NCI-H2029 (cell line): ENCODE data around the gene BAIAP3.

ENCODE experiments used
- DNase-seq: peaks from one replicate; lab custom pipeline; 2025; lab: John Stamatoyannopoulos, UW

The BAIAP3 gene

DNA sequence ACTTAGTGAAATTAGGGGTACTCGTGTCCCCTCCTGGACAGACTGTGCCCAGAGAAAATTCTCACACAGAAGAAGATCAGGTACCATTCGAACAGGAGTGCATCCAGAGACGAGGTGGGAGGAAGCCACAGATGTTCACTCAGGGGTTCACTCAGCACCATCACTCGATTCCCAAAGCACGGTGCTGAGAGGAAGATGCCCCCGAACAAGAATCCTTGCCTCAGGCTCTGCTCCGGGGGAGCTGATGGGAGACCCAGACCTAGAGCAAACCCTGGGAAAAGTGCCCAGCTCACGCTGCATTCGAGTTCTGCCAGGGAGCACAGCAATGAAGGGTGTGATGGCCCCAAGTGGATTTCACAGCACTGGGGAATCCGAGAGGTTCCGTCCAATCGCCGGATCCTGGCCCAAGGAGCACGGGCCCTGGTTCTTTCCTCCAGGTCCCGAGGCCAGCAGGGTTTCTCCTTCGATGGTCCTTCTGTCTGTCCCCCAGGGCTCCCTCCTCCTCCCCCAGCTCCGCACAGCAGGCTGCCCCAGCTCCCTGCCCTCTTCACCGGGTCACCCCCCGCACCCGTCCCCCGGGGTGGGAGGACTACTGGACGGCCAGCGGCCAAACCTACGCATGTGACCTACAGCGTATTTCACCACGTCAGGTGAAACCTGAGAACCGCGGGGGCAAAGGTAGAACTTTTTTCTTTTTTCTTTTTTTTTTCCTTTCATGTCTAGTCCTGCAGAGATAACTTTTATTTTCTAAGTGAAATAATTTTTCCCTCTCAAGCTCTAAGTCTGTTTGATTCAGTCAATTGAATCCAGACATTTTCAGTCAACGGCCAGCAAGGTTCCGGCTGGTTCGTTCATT, 34.2 kb upstream of the BAIAP3 start:
- DNase-seq, result no peak

DNA sequence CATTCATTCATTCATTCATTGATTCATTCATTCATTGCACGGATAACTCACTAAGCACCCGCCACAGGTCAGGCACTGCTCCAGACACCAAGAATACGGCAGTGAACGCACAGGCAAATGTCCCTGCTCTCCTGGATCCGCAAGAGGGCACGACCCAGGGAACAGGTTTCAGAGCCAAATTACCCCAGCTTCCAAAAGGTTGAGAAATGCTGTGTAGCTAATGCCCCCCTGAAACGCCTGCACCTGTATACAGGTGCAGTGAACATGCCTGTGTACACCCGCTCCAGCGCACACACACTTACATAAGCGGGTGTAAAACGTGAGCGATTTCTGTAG, 33.6 kb upstream of the BAIAP3 start:
- DNase-seq, result no peak

DNA sequence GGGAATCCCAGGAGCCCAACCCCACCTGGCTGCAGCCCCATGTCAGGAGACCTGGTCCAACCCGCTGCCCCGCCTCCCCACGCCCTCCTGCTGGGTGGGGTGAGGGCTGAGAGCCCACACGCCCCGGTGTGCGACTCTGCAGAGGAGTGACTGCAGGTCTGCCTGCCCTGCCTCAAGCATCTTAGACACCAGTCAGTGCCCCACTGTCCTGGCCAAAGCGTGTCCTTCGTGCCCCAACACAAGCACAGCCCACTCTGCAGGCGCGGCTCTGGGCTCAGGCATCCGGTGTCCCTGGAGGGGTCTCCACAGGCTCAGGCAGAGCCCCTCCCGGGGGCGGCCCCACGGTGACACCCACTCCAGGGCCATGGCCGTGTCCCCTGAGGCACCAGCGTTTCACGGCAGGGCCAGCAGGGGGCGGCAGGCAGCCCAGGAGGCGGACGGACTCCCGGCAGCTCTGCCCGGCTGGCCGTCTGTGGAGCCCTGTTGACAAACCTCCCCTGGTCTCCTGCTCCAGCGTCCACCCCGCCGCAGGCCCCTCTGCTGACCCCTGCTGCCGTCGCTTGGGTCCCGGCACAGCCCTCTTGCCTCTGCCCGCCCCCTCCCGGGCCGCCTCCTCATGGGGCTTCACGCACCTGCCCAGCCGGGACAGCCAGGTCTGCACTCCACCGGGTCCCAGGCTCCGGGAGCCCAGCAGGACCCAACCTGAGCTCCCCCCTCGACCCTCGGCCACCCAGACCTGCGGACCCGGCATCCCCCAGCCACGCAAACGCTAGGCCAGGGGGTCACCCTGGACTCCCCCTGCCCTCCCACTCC, 32.6 kb upstream of the BAIAP3 start:
- peak; percentile 34 for DNase-seq

DNA sequence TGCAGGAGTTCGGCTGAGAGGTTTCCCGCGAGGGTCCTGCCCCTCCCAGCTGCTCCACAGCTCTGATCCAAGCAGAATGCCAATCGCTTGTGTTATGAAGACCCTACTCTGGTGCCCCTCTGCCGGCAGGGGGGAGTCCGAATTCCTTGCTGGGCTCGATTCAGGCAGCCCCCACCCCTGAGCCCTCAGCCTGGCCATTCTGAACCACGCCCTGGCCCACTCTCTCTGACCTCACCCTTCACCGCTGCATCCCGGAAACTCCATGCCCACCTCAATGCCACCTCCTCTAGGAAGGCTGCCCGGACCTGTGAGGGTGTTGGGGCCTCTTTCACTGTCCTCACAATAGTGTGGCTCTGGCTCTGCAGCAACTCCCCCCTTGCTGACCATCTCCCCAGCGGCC, 31.9 kb upstream of the BAIAP3 start:
- DNase-seq, result no peak

DNA sequence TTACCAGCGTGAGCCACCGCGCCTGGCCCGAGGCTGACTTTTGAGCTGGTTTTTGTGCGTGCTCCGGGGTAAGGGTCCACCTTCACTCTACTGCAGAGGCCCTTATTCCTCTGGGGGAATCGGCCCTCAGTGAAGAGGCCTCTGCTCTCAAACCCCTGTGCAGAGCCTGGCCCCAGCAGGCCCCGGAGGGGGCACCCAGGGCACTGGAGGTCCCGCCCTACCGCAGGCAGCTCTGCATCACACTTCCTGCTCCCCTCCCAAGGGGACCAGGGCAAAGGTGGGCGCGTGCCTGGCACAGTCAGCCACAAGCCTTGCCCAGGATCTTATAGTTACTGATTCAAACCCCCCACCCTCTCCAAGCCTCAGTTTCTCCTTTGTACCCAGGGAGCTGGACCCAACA, 27.6 kb upstream of the BAIAP3 start:
- no peak for DNase-seq

DNA sequence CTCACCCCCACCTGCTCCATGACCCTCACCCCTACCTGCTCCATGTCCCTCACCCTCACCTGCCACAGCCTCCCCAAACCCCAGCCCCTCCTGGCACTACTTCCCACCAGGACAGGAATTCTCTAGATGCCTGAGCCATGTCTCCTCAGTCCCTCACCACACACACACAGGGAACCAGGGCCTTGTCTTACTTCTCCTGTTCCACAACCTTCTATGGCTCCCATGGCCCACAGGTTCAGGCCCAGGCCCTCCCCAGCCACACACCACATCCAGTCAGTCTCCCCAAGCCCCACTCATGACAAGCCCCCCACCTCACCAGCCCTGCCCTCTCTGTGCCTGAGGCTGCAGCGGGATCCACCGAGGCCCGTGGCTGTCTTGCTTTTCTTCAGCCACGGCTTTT, 27.1 kb upstream of the BAIAP3 start:
- no peak for DNase-seq

DNA sequence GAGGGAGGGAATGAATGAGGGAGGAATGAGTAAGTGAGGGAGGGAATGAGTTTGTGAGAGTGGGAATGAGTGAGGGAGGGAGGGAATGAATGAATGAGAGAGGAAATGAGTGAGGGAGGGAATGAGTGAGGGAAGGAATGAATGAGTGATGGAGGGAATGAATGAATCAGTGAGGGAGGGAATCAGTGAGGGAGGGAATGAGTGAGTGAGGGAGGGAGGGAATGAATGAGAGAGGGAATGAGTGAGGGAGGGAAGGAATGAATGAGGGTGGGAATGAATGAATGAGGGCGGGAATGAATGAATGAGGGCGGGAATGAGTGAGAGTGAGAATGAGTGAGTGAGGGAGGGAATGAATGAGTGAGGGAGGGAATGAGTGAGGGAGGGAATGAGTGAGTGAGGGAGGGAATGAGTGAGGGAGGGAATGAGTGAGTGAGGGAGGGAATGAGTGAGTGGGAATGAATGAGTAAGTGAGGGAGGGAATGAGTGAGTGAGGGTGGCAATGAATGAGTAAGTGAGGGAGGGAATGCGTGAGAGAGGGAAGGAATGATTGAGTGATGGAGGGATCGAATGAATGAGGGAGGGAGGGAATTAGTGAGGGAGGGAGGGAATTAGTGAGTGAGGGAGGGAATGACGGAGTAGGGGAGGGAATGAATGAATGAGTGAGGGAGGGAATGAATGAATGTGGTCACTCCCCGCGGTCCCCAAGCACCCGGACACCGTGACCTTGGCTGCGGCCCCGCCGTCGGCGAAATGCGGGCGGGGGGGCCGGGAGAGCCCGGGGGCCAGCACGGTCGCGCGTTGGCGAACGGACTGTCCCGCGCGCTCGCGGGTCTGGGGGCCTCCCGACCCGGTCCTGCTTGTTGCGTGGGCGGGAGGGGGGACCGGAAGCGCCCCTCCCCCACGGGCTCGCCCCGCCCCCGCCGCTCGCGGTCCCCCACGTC, 25.1 kb upstream of the BAIAP3 start:
- DNase-seq, result peak; percentile 34

DNA sequence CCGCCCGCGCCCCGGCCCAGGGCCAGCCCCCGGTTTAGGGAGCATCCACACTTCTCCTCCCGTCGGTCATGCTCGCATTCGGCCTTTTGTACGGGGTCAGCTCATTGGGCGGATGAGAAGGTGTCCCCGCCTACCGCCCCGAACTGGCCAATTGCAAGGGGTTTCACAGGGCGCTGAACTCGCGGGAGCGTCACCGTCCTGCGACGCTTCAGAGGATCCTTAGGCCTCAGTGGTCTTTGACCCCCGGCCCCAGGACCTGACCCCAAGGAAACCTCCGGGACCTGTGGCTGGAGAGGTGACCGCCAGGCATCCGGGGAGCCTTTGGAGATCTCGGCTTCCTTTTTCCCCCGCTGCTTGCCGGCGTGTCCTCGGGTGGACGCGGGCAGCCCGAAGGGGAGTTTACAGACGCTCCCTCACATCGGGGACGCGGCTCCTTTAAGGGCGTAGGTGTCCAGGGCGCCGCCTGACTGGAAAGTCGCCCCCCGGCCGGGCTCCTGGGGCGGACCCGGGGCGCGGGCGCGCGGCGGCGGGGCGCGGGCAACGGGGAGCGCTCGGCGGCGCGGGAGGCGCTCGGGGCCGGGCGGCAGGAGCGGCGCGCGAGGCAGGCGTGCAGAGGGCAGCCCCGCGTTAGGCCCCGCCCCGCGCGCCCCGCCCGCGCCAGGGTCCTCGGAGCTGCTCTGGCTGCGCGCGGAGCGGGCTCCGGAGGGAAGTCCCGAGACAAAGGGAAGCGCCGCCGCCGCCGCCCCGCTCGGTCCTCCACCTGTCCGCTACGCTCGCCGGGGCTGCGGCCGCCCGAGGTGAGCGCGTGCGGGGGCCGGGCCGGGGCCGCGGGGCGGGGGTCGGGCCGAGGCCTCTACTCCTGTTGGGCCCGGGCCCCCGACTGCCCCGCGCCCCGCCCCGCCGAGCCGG, 24.2 kb upstream of the BAIAP3 start, which contains the start of gene UBE2I:
Gene UBE2I, plus strand, starts transcription at position 660 of the 909 bp plus-strand sequence. CDS start 4,395 bp downstream, outside the sequence.
- DNase-seq, result peak; percentile 94

DNA sequence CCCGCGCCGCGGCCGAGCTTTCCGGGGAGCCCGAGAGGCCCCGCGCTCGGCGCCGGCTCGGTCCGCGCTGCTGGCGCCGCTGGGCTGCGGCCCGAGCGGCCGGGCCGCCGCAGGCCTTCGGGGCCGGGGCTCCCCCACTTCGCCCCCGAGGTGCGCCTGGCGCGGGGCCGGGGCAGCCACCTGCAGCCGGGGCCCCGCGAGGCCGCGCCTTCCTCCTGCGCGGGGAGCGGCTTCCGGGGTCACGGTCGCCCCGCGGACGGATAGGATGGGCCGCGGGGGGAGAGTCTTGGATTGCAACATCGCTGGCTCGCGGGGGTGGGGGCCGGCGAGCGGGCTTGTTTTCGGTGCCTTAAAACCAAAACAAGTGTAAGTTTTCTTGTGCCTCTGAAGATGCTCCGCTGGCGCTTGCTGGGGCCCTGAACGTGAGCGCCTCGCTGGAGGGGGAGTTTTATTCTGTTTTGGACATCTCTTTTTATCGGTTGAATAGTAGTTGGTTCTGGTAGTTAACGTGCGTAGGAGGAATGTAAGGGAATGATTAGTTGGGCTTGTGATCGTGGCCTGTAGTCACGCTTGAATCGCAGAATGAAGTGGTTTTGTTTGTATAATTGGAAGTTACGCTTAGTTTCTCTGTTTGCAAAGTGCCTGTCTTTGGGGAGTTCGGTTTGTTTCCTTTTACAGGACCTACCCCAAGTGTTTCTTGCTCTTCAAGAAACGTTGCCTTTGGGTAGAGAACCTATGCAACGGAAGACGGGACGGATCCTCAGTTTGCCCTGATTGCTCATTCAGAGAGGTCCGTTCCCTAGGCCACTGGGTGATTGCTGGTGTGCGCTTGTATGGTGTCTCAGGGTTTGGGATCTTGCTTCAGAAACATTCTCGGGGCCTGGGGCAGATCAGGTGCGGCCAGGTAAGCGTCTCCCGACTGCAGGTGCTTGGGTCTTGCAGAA, 23.3 kb upstream of the BAIAP3 start:
- no peak for DNase-seq

DNA sequence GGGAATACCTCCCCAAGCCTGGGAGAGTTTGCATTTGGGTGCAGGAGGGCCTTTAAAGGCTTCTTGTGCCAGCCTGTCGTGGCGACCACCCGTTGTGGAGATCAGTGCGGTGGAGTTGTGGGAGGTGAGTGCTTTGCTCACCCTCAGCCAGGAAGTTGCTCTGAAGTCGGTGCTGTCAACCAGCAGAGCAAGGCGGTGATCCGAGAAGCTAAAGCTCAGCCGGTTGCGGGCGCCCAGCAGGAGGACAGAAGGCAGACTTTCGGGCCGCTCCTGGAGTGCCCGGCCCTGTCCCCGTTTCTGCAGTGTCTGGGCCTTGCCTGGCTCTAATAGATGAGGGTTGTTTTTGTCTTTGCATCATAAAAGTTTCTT, 22.6 kb upstream of the BAIAP3 start:
- no peak for DNase-seq

DNA sequence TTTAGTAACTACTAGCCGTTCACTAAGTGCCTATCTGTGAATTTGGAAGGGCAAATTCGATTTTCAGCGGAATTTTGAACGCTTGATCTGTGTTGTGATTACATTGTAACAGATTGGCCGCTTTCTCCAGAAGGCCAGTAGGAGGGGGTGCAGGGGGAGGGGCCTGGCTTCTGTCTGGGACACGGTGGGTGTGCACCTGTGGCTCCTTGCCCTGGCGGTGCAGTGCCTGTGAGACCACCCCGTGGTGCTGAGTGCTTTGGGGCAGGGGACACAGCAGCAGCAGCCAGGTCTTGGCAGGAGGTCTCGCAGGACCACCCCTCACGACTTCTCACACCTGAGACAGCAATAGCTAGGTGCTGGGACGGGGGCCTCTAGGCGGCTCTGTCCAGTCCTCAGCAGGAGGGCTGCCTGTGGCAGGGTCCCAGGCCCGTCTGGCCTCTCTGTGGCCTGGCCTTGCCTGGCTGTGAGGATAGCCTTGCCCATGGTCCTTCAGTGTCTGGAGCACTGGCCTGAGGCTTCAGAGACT, 22.2 kb upstream of the BAIAP3 start:
- no peak for DNase-seq

DNA sequence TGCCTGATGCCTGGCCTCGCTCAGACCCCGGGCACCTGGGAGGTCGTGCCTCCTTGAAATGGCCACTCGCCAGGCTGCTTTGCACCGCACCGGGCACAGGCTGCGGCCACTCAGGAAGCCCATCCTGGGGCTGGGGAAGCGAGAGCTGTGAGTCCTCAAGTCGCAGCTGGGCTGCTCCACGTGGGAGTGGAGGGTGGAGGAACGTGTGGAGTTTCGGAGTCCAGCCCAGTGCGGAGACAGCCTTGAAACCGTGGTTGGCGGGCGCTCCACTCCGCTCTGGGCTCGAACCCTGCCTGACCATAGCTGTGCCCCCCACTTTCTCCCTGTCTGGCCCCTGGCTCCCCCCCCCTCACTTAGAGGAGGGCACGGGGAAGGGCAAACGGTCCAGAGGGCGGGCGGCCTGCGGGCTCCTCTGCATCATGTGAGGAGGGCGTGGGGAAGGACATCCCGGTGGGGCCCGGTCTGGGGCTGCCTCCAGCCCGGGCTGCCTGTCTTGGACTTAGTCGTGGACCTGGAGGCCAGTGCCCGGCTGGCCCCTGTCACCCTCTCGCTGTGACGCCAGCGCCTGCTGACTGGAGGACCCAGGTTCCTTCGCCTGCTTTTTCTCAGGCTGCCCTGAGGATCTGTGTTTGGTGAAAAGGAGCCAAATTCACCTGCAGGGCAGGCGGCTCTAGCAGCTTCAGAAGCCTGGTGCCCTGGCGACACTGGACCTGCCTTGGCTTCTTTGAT, 21.5 kb upstream of the BAIAP3 start:
- DNase-seq, result no peak

DNA sequence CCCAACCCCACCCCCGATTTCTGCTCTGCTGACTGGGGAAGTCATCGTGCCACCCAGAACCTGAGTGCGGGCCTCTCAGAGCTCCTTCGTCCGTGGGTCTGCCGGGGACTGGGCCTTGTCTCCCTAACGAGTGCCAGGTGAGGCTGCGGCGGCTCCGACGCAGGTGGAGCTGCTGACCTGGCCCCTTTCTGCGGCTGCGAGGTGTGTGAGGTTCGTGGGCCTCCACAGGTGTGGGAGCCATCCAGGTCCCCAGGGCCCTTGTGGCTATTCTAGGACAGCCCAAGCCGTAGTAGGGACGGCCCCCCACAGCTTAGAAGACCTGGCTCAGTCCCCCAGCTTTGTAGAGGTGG, 21.0 kb upstream of the BAIAP3 start:
- no peak for DNase-seq

DNA sequence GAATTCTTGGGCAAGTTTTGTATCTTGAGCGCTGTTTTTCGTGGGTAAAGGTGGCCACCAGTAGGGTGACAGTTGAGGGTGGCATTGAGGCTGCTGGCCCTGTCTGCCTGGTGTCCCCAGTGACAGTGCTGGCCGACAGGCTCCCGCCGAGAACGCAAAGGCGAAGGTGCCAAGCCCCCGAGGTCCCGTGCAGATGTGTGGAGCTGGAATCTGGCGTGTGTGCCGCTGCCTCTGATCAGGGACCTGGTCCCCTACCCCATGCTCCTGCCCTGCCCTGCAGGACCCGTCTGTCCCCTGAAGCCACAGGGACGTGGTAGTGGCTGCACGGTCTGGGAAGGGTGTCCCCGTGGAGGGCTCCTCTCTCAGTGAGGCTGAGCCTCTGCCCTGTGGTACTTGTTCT, 20.5 kb upstream of the BAIAP3 start:
- no peak for DNase-seq

DNA sequence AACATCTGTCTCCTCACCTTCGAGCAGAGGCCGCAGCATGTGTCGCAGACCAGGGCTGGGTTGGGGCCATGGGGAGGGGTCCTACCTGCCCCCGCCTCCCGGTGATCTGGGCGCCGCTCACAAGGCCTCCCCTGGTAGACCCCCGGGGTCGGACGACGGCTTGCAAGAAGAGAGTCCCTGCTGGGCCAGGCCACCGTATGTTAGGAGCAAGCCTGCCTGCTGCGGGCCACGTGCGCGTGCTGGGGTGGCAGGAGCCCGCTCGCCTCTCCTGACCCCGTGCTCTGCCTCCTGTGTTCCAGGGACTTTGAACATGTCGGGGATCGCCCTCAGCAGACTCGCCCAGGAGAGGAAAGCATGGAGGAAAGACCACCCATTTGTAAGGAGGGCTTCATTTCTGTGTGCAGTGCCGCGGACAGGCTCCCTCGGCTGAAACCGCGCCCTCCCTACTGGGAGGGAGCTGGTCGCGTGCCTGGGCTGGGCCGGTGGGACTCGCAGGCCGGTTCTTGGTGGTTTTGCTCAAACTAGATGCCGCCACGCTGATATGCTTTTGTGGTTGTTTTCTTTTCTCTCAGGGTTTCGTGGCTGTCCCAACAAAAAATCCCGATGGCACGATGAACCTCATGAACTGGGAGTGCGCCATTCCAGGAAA, 19.6 kb upstream of the BAIAP3 start:
- no peak for DNase-seq

DNA sequence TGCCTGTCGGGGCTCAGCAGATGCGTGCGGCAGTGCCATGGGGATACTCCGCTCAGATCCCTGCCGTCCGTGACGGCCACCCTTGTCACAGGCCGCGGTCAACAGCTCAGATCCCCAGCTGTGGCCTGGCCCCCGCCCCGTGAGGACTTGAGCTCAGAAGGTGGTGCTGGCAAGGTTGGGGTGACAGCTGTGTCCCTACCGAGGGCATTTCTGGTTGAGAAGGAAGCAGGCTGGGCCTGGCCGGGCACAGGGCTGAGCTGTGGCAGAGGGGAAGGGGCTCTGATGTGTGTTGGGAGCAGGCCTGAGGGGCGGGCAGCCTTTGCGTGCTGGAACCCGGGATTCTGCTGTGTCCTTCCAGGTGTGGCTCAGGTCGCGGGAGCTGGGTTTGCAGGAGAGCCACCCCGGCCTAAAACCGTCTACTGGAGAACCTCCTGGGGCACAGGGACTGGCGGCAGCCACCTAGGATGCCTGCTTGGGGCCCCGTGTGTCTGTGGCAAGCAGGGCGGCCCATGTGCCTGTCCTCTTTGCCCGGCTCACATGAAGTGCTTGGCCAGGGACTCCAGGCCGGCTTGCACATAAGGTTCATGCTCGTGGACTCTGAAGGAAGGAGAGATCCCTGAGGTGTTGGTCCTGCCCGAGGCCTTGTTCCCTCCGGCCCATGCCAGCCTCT, 18.9 kb upstream of the BAIAP3 start:
- DNase-seq, result no peak

DNA sequence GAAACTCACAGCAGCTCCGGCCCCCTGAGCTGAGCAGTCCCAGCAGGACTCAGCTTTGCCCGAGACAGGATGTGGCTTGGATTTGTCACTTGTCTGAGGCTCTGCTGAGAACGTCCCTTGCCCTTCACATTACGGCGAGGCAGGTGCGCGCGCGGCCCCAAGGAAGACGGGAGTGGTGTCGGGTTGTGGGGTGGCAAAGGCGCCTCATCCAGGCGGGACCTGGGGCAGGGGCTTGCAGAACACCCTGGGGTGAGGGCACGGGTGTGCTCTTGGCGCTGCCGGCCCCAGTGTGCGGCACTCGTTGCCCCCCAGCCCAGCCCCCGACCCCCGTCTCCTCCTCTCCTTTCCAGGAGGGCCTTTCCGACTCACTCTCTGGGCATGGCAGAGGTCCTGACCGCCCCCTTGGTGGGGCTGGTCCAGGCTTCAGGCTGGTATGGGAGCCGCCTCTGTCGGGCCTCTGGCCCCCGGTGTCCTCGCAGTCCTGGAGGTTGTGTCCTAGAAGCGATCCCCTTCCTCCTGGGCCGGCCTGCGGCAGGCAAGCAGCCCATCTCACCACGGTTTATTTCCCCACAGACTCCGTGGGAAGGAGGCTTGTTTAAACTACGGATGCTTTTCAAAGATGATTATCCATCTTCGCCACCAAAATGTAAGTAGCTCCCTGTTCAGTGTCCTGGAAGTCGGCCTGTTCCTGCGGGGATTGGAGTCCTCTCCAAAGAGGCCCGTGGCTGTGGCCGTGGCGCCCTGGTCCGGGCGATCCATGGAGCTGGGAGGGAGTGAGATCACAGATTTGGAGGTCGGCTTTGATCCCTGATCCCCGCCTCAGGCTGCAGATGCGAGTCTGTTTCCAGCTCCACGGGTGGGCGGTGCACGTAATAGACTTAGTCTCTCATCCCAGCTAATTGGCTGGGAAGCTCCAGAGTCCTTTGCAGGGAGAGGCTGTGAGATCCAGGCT, 18.1 kb upstream of the BAIAP3 start:
- no peak for DNase-seq
